Nasal cavity respiratory epithelium epithelial cell of viscerocranial mucosa (primary cell): ENCODE data around the gene CTSV. TPM values are rescaled to one million over a fixed set of nuclear protein-coding genes. Genes with fewer than 3 reads are reported as not detected.

Experiments
- total RNA-seq: library from RNA; depleted of rRNA; stranded (reverse); fragments of >200 nt; gene quantifications from 2 replicates; pipeline ENCODE4 v1.2.3, GENCODE V29; 2014

CTSV gene
- total RNA-seq, result 11.4 and 25.6 TPM in 2 replicates

GRCh38 chr9:97038611-97039513 is at the start of gene CTSV:
TSS of gene CTSV (minus strand) at chr9:97039142. CDS start at chr9:97038043, 1,099 bp downstream.

Other genes starting within 250 kb of the CTSV start
- 2.4 and 4.4 TPM in 2 replicates for gene ZNF782, start 184.6 kb downstream of the CTSV start, total RNA-seq
- gene NUTM2G, start 110.3 kb downstream of the CTSV start, total RNA-seq, result not detected in 2 replicates